Osteoblast (primary cell): ENCODE results near the gene KDM7A. TPM values are rescaled to one million over a fixed set of nuclear protein-coding genes. Genes with fewer than 3 reads are reported as not detected.

Source experiments
- DNase-seq: peaks from one replicate; pipeline ENCODE4 v3.0.0; 2011; ENCODE audit warnings: low spot score, mixed read lengths; ENCODE audit not compliant: insufficient read length; ENCODE audit errors: missing footprints
- H2AFZ ChIP-seq: 2 replicates; pipeline ENCODE4 v1.6.0; 2011; ENCODE audit warnings: mild to moderate bottlenecking, low read length
- H3K27ac ChIP-seq: 2 replicates; pipeline ENCODE4 v1.5.1; 2011; ENCODE audit warnings: mild to moderate bottlenecking, low read depth, low read length, moderate library complexity
- H3K27me3 ChIP-seq: 2 replicates; pipeline ENCODE4 v1.6.0; 2012; ENCODE audit warnings: mild to moderate bottlenecking, control low read depth, inconsistent platforms, low read length, moderate library complexity; ENCODE audit not compliant: insufficient read depth
- H3K36me3 ChIP-seq: 2 replicates; pipeline ENCODE4 v1.5.1; 2011; ENCODE audit warnings: mild to moderate bottlenecking, low read length, control low read depth, moderate library complexity; ENCODE audit not compliant: insufficient read depth
- H3K4me1 ChIP-seq: 2 replicates; pipeline ENCODE4 v1.5.1; 2011; ENCODE audit warnings: mild to moderate bottlenecking, low read length, control low read depth, moderate library complexity; ENCODE audit not compliant: insufficient read depth
- H3K4me2 ChIP-seq: 2 replicates; pipeline ENCODE4 v1.6.0; 2011; ENCODE audit warnings: mild to moderate bottlenecking, low read length; ENCODE audit not compliant: insufficient read depth
- H3K4me3 ChIP-seq: fragments of 200-600 bp; sonication (generic); 3 replicates; pipeline ENCODE4 v1.5.1; 2012; ENCODE audit warnings: mild to moderate bottlenecking, low read length, inconsistent platforms; ENCODE audit not compliant: insufficient read depth
- H3K79me2 ChIP-seq: 2 replicates; pipeline ENCODE4 v1.6.0; 2012; ENCODE audit warnings: mild to moderate bottlenecking, low read length, control low read depth, inconsistent platforms; ENCODE audit not compliant: insufficient read depth
- H3K9me3 ChIP-seq: 2 replicates; pipeline ENCODE4 v1.5.1; 2011; ENCODE audit warnings: low read depth, low read length, control low read depth
- H4K20me1 ChIP-seq: 2 replicates; pipeline ENCODE4 v1.6.0; 2012; ENCODE audit warnings: mild to moderate bottlenecking, low read length, control low read depth; ENCODE audit not compliant: insufficient read depth
- CTCF ChIP-seq: IDR thresholded peaks from 2 replicates; pipeline ENCODE4 v1.5.1; 2011; ENCODE audit warnings: mild to moderate bottlenecking, low read depth, low read length, moderate library complexity; ENCODE audit errors: extremely low read depth
- total RNA-seq: library from RNA; depleted of rRNA; stranded (reverse); fragments of >200 nt; gene quantifications from 2 replicates; pipeline ENCODE4 v1.2.3, GENCODE V29; 2012

Gene KDM7A
- total RNA-seq, 1 donor, result 13.4 TPM

GRCh38 chr7:140222814-140223213, 46.0 kb upstream of the KDM7A start:
- TF ChIP-seq CTCF, result no peak
- no peaks in the 10 kb centered on the region for H3K36me3 ChIP-seq
- H3K27me3 ChIP-seq, result peaks cover 25% of the 10 kb centered on the region
- DNase-seq, result no peak
- H3K79me2 ChIP-seq, result no peaks in the 10 kb centered on the region
- H3K4me3 ChIP-seq, result no peak overlapping the region
- H2AFZ ChIP-seq, result no peak overlapping the region
- H4K20me1 ChIP-seq, result no peaks in the 10 kb centered on the region
- H3K4me1 ChIP-seq, result no peaks in the 10 kb centered on the region
- H3K4me2 ChIP-seq, result no peak overlapping the region
- H3K9me3 ChIP-seq, result no peaks in the 10 kb centered on the region
- no peak overlapping the region for H3K27ac ChIP-seq

- H4K20me1 ChIP-seq, result no peaks in the 10 kb centered on the region
- H2AFZ ChIP-seq, result no peak overlapping the region
- H3K36me3 ChIP-seq, result no peaks in the 10 kb centered on the region
- peaks cover under 1% of the 10 kb centered on the region for H3K4me1 ChIP-seq
- no peak overlapping the region for H3K4me3 ChIP-seq
- TF ChIP-seq CTCF, result no peak
- no peak overlapping the region for H3K27ac ChIP-seq
- H3K27me3 ChIP-seq, result peaks cover 22% of the 10 kb centered on the region
- no peak for DNase-seq
- no peak overlapping the region for H3K4me2 ChIP-seq
- no peaks in the 10 kb centered on the region for H3K9me3 ChIP-seq
- no peaks in the 10 kb centered on the region for H3K79me2 ChIP-seq
These were observed 43.1 kb upstream of the KDM7A start for GRCh38 chr7:140219672-140220524.

DNA sequence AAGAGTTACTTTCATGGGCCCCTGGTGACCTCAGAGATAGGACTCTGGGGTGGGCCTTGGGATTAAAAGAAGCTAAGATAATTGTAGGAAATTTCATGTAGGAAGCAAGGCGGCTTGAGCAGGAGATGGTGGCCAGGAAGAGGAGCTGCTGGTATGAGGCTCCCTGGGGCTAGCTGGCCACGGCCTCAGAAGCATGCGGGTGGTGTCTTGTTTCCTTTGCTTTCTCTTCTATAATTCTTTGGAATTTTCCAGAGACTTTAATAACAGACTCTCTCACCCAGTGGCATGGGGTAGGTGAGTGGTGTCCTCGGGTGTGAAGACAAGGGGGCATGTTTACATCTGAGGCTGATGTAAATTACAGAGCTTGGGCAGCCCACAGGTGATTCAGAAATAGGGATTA, 41.9 kb upstream of the KDM7A start:
- H3K4me1 ChIP-seq, result peaks cover 12% of the 10 kb centered on the region
- no peaks in the 10 kb centered on the region for H3K9me3 ChIP-seq
- H3K4me2 ChIP-seq, result no peak overlapping the region
- no peaks in the 10 kb centered on the region for H3K36me3 ChIP-seq
- H3K4me3 ChIP-seq, result no peak overlapping the region
- H4K20me1 ChIP-seq, result no peaks in the 10 kb centered on the region
- H2AFZ ChIP-seq, result no peak overlapping the region
- no peak for DNase-seq
- H3K27ac ChIP-seq, result no peak overlapping the region
- no peaks in the 10 kb centered on the region for H3K79me2 ChIP-seq
- H3K27me3 ChIP-seq, result peaks cover 13% of the 10 kb centered on the region
- TF ChIP-seq CTCF, result no peak

DNA sequence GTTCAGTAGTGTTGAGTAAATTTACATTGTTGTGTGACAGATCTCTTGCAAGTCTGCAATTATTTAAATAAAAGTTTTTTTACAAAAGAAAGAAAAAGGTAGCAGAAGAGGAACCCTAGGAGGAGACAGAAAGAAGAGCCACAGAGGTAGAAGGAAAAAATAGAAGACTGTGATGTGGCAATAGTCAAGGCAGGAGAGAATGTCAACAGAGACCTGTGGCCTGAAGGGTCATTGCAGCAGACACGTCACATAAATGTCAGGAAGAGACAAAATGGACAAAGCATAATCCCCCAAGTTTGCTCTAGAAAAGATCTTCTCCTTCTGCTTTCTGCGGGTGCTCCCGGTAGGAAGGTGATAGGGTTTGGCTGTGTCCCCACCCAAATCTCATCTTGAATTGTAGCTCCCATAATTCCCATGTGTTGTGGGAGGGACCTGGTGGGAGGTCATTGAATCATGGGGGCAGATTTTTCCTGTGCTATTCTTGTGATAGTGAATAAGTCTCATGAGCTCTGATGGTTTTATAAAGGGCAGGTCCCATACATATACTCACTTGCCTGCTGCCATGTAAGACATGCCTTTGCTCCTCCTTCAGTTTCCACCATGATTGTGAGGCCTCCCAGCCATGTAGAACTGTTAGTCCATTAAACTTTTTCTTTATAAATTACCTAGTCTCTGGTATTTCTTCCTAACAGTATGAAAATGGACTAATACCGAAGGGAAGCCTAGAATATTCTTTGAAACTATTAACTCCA, 41.1 kb upstream of the KDM7A start:
- DNase-seq, result no peak
- Histone ChIP-seq H3K4me3 (no peak overlapping the region), H3K79me2 (no peaks in the 10 kb centered on the region), H3K4me2 (no peak overlapping the region), H3K4me1 (peaks cover 13% of the 10 kb centered on the region), H3K27ac (no peak overlapping the region), H3K27me3 (peaks cover 8% of the 10 kb centered on the region), H3K36me3 (no peaks in the 10 kb centered on the region), H4K20me1 (no peaks in the 10 kb centered on the region), H3K9me3 (no peaks in the 10 kb centered on the region), H2AFZ (no peak overlapping the region)
- no peak for TF ChIP-seq CTCF
